Measurements from ENCODE around the gene ASPSCR1. TPM values are rescaled to one million over a fixed set of nuclear protein-coding genes. Genes with fewer than 3 reads are reported as not detected.

ASPSCR1 gene
- total RNA-seq, 1 experiment from 2014 or later, result 37.7 TPM

DNA sequence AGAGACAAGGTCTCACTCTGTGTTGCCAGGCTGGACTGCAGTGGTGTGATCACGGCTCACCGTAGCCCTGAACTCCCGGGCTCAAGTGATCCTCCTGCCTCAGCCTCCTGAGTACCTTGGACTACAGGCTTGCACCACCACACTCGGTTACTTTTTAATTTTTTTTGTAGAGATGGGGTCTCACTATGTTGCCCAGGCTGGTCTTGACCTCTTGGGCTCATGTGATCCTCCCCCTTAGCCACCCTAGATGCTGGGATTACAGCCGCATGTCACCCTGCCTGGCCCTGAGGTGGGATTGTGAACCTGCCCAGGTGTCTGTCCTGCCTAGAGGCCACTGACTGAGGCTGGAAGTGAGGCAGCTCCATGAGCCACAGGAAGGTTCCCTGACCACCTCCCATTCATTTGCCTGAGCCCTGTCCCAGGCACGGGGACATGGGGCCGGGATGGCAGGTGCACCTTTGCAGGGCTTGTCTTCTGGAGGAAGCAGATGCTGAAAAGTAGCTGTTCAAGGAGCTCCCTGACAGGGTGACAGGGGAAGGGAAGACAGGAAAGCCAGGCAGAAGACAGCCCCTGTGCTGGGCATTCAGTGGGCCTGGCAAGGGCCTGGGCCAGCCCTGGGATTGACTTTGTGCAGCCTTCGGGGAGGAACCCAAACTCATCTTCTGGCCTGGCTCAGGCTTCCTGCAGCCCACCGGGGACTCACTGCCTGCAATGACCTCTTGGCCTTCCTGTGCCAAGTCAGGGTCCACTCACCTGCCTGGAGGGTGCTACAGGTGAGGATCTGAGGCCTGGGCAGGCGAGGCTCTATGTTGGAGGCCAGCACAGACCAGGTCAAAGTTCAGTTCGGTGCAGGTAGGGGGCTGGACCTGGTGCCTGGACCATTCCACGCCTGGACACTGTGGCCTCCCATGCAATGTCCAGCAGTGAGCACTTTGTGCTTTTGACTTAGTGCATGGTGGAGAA lies 8.3 kb upstream of the ASPSCR1 start:
- no TSS peak for BruUV-seq (replicated peaks)
- CTCF ChIA-PET, result no interaction called here
- Mint-ChIP-seq H3K36me3 (ENCODE audit: insufficient read depth, unreplicated experiment) (no peaks in the 10 kb centered on the region), H3K9me3 (ENCODE audit: low read depth, unreplicated experiment) (peaks cover 3% of the 10 kb centered on the region), H3K4me1 (ENCODE audit: low read depth, unreplicated experiment) (no peaks in the 10 kb centered on the region), H3K27me3 (ENCODE audit: unreplicated experiment) (peaks cover 29% of the 10 kb centered on the region), H3K27ac (ENCODE audit: unreplicated experiment) (no peak overlapping the region), H3K4me3 (ENCODE audit: low read depth, unreplicated experiment) (no peak overlapping the region)
- TF ChIP-seq, protein P1, sequence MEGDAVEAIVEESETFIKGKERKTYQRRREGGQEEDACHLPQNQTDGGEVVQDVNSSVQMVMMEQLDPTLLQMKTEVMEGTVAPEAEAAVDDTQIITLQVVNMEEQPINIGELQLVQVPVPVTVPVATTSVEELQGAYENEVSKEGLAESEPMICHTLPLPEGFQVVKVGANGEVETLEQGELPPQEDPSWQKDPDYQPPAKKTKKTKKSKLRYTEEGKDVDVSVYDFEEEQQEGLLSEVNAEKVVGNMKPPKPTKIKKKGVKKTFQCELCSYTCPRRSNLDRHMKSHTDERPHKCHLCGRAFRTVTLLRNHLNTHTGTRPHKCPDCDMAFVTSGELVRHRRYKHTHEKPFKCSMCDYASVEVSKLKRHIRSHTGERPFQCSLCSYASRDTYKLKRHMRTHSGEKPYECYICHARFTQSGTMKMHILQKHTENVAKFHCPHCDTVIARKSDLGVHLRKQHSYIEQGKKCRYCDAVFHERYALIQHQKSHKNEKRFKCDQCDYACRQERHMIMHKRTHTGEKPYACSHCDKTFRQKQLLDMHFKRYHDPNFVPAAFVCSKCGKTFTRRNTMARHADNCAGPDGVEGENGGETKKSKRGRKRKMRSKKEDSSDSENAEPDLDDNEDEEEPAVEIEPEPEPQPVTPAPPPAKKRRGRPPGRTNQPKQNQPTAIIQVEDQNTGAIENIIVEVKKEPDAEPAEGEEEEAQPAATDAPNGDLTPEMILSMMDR (IDR thresholded peaks at IDR 0.05; ENCODE audit: unreplicated experiment), result no peak
- intact Hi-C loops (cut with micrococcal nuclease; ENCODE audit: unreplicated experiment), result no loop called here
- no peak for DNase-seq

DNA sequence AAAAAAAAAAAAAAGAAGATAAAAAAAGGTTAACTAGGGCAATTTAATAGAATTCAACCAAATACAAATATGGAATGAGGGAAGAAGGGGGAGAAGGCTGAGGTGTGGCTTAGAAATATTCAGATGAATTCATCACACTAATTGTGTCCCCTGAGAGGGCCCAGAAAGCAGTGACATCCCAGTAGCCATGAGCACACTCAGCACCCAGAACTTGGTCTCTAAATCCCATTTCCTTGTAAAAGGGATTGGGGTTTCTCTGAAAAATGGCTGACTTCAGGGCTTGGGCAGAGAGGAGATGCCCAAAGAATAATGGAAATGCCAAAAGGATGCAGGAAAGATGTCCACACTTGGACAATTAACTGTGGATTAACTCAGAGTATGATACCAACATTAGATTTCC lies 4.0 kb upstream of the ASPSCR1 start:
- CTCF ChIA-PET, result no interaction called here

DNA sequence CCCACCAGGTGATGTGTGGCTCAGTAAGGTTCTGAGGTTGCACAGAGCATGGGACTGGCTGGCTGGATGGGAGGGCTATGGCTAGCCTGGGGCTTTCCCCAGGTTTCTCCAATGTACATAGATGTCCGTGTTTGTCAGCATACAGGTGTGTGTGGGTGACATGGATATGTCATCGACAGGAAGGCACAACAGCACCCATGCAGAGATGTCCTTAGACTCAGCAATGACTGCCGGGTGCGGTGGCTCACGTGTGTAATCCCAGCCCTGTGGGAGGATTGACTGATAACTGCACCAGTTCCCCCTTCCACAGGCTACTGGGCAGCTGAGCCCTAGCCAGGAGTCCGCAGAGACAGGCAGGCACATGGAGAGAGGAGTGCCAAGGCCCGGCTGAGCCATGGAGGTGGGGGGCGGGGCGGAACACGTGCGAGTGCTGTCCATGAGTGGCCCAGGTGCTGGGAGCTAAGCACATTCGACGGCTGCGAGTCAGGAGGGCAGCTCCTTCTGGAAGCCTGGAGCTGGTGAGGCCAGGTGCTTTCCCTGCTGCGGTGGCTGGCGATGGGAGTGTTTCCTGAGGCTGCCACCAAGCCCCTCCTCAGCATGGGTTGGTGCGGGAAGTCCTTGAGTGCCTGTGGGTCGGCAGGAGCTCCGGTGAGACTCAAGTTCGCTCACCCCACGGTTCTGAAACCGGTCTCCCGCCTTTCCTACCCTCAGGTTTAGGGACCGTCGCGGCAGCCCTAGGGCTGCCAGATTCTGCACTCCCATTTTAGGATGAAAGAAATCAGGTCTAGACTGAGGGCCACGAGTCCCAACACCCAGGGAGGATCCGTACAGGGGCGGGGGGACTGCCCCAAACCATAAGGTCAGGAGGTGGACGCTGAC lies 858 bp upstream of the ASPSCR1 start:
- BruUV-seq (replicated peaks), result TSS peak; percentile 59
- H3K27ac Mint-ChIP-seq (ENCODE audit: unreplicated experiment), result peak overlapping the region; percentile 95
- intact Hi-C loops (cut with micrococcal nuclease; ENCODE audit: unreplicated experiment), result no loop called here
- peaks cover 6% of the 10 kb centered on the region for H3K9me3 Mint-ChIP-seq (ENCODE audit: low read depth, unreplicated experiment)
- no peaks in the 10 kb centered on the region for H3K27me3 Mint-ChIP-seq (ENCODE audit: unreplicated experiment)
- TF ChIP-seq, protein P1 (IDR thresholded peaks at IDR 0.05; ENCODE audit: unreplicated experiment), result no peak
- H3K4me1 Mint-ChIP-seq (ENCODE audit: low read depth, unreplicated experiment), result peaks cover 12% of the 10 kb centered on the region
- CTCF ChIA-PET, result interaction anchor here (0.7 kb wide), 1 partner anchor 107 kb away, joined by 3 read pairs; no protein-coding TSS in a partner anchor
- DNase-seq, result peak; percentile 28
- H3K36me3 Mint-ChIP-seq (ENCODE audit: insufficient read depth, unreplicated experiment), result peaks cover 35% of the 10 kb centered on the region
- H3K4me3 Mint-ChIP-seq (ENCODE audit: low read depth, unreplicated experiment), result peak overlapping the region; percentile 91

More for the DNA sequence above, 4.0 kb upstream of the ASPSCR1 start:
- TF ChIP-seq, protein P1 (IDR thresholded peaks at IDR 0.05; ENCODE audit: unreplicated experiment), result no peak
- no peak overlapping the region for H3K27ac Mint-ChIP-seq (ENCODE audit: unreplicated experiment)
- no TSS peak for BruUV-seq (replicated peaks)
- peaks cover 6% of the 10 kb centered on the region for H3K9me3 Mint-ChIP-seq (ENCODE audit: low read depth, unreplicated experiment)
- H3K27me3 Mint-ChIP-seq (ENCODE audit: unreplicated experiment), result no peaks in the 10 kb centered on the region
- H3K4me1 Mint-ChIP-seq (ENCODE audit: low read depth, unreplicated experiment), result peaks cover 5% of the 10 kb centered on the region
- no peak overlapping the region for H3K4me3 Mint-ChIP-seq (ENCODE audit: low read depth, unreplicated experiment)
- DNase-seq, result no peak
- intact Hi-C loops (cut with micrococcal nuclease; ENCODE audit: unreplicated experiment), result no loop called here
- H3K36me3 Mint-ChIP-seq (ENCODE audit: insufficient read depth, unreplicated experiment), result peaks cover 23% of the 10 kb centered on the region

DNA sequence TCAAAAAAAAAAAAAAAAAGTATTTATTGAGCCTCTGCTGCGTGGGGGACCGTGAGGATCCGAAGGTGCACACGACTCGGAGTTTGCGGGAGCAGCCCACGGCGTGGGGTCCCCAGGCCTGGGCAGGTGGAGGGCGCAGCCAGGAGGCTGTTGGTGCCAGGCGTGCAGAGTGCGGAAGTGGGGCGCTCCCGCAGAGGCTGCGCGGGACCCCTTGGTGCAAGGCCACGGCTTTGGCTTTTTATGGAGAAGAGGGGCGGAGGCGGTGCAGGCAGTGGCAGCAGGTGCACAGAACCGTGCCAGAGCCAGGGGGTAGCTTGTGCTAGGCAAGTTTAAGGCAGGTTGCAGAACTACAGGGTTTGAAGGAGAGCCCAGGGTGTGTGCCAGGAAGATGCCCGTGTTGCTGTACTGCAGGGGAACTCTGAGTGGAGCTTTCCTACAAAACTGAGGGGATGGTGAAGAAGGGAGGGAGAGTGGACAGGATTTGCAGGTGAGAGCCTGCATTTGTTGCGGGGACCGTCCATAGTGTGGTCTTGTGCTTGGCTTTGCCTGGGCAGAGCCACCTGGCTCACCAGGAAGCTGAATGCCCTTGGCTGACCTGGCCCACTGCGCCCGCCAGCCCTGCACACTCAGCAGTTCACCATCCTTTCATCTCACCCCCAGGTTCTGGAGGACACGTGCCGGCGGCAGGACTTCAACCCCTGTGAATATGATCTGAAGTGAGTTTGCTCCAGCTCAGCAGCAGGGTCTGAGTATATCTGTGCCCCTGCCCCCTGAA lies 1.3 kb downstream of the ASPSCR1 start:
- CTCF ChIA-PET, result interaction anchor here (0.7 kb wide), 1 partner anchor 123 kb away, joined by 3 read pairs; no protein-coding TSS in a partner anchor
- Mint-ChIP-seq H3K4me1 (ENCODE audit: low read depth, unreplicated experiment) (peaks cover 12% of the 10 kb centered on the region), H3K27ac (ENCODE audit: unreplicated experiment) (no peak overlapping the region), H3K36me3 (ENCODE audit: insufficient read depth, unreplicated experiment) (peaks cover 44% of the 10 kb centered on the region), H3K9me3 (ENCODE audit: low read depth, unreplicated experiment) (peaks cover 2% of the 10 kb centered on the region), H3K4me3 (ENCODE audit: low read depth, unreplicated experiment) (peak overlapping the region; percentile 91), H3K27me3 (ENCODE audit: unreplicated experiment) (no peaks in the 10 kb centered on the region)
- intact Hi-C loops (cut with micrococcal nuclease; ENCODE audit: unreplicated experiment), result no loop called here
- TF ChIP-seq, protein P1 (IDR thresholded peaks at IDR 0.05; ENCODE audit: unreplicated experiment), result no peak
- DNase-seq, result no peak
- no TSS peak for BruUV-seq (replicated peaks)

All from Calu3 (cell line).